ENCODE measurements around the gene PALLD.

PALLD gene

GRCh38 chr4:168884251-168885124, 387.6 kb downstream of the PALLD start:
- DNase-seq, result no peak

GRCh38 chr4:168885400-168885799, 388.5 kb downstream of the PALLD start:
- DNase-seq, result no peak

- DNase-seq, result no peak
Observed at GRCh38 chr4:168886351-168886750, 389.5 kb downstream of the PALLD start.

GRCh38 chr4:168887809-168888208, 391.0 kb downstream of the PALLD start:
- no peak for DNase-seq

- DNase-seq, result no peak
Observed at GRCh38 chr4:168888715-168889215, 391.9 kb downstream of the PALLD start.

GRCh38 chr4:168891086-168891485, 394.2 kb downstream of the PALLD start:
- no peak for DNase-seq

GRCh38 chr4:168891688-168892087, 394.8 kb downstream of the PALLD start:
- DNase-seq, result no peak

GRCh38 chr4:168892475-168892874, 395.6 kb downstream of the PALLD start:
- no peak for DNase-seq

GRCh38 chr4:168893205-168893604, 396.4 kb downstream of the PALLD start:
- DNase-seq, result no peak

- DNase-seq, result no peak
Observed at GRCh38 chr4:168893807-168894206, 397.0 kb downstream of the PALLD start.

- DNase-seq, result peak in 1 of 2 experiments; percentile 5
Observed at GRCh38 chr4:168900080-168900479, 403.2 kb downstream of the PALLD start.

- DNase-seq, result no peak
Observed at GRCh38 chr4:168907119-168907698, 410.4 kb downstream of the PALLD start.

- DNase-seq, result no peak
Observed at GRCh38 chr4:168908093-168908492, 411.2 kb downstream of the PALLD start.

GRCh38 chr4:168908851-168909273, 412.0 kb downstream of the PALLD start:
- no peak for DNase-seq

- no peak for DNase-seq
Observed at GRCh38 chr4:168914095-168914494, 417.2 kb downstream of the PALLD start.

- DNase-seq, result peak; percentile 23 to 45
Observed at GRCh38 chr4:168917138-168917779, 420.4 kb downstream of the PALLD start.

- DNase-seq, result no peak
Observed at GRCh38 chr4:168919706-168920324, 423.0 kb downstream of the PALLD start.

- DNase-seq, result no peak
Observed at GRCh38 chr4:168920441-168921065, 423.7 kb downstream of the PALLD start.

- peak; percentile 53 to 61 for DNase-seq
Observed at GRCh38 chr4:168923526-168924194, 426.8 kb downstream of the PALLD start.

- no peak for DNase-seq
Observed at GRCh38 chr4:168924667-168925066, 427.8 kb downstream of the PALLD start.

GRCh38 chr4:168925789-168926490, 429.1 kb downstream of the PALLD start:
- DNase-seq, result no peak
